ENCODE measurements around the gene MPDZ.
A peak's percentile ranks its signal among the peaks of the same experiment; 100 is the strongest.

Gene MPDZ

GRCh38 chr9:13142776-13143175, 136.7 kb downstream of the MPDZ start:
- H4K91ac ChIP-seq (ENCODE audit: low read depth, low read length, poor library complexity), result no peak overlapping the region
- H2BK5ac ChIP-seq (ENCODE audit: low read length), result no peak overlapping the region
- H3K4me2 ChIP-seq (ENCODE audit: insufficient read depth, low read length, poor library complexity, severe bottlenecking), result no peak overlapping the region
- no peak overlapping the region for H3K4me3 ChIP-seq (ENCODE audit: low read length in 2 of 2)
- H2BK12ac ChIP-seq (ENCODE audit: low read length), result no peak overlapping the region
- no peak overlapping the region for H4K8ac ChIP-seq (ENCODE audit: low read depth, low read length)
- H3K4ac ChIP-seq (ENCODE audit: low read length), result no peak overlapping the region
- H3K14ac ChIP-seq (ENCODE audit: low read length), result no peak overlapping the region
- H2BK15ac ChIP-seq (ENCODE audit: low read length), result no peak overlapping the region
- no peak overlapping the region for H2AFZ ChIP-seq (ENCODE audit: low read length)
- peaks cover 6 to 39% of the 10 kb centered on the region in 2 donors for H3K4me1 ChIP-seq (ENCODE audit: control insufficient read depth in 2 of 2, insufficient read depth in 1 of 2, low read depth in 1 of 2, low read length in 2 of 2)
- H3K18ac ChIP-seq (ENCODE audit: low read length), result no peak overlapping the region
- H2BK120ac ChIP-seq (ENCODE audit: low read depth, low read length), result no peak overlapping the region
- no peaks in the 10 kb centered on the region for H3K9me3 ChIP-seq (replicated peaks in 1 of 2; ENCODE audit: control insufficient read depth in 2 of 2, insufficient read depth in 1 of 2, low read depth in 1 of 2, low read length in 2 of 2)
- no peak overlapping the region for H2AK5ac ChIP-seq (ENCODE audit: low read depth, low read length)
- no peaks in the 10 kb centered on the region for H3K79me1 ChIP-seq (ENCODE audit: low read depth, low read length)
- H3K36me3 ChIP-seq (replicated peaks in 1 of 2; ENCODE audit: control insufficient read depth in 2 of 2, insufficient read depth in 2 of 2, low read length in 2 of 2), result peaks cover 0 to 39% of the 10 kb centered on the region in 2 donors
- no peak overlapping the region for H3K9ac ChIP-seq (ENCODE audit: low read depth, low read length, poor library complexity)
- no peak overlapping the region for H3K27ac ChIP-seq (replicated peaks; ENCODE audit: low read length)
- H3K27me3 ChIP-seq (ENCODE audit: control insufficient read depth in 3 of 3, insufficient read depth in 3 of 3, low read depth in 1 of 3, low read length in 3 of 3), result no peaks in the 10 kb centered on the region
- DNase-seq (ENCODE audit: low spot score), result no peak
- WGBS, 2 donors (ENCODE audit: extremely low coverage in 2 of 2, insufficient read length in 2 of 2, insufficient replicate concordance in 1 of 2), result no CpG with 5 or more reads among the region's 3 CpGs
- H3K23ac ChIP-seq (ENCODE audit: low read depth, low read length, poor library complexity), result no peak overlapping the region

- H3K4me2 ChIP-seq (ENCODE audit: insufficient read depth, low read length, poor library complexity, severe bottlenecking), result no peak overlapping the region
- WGBS, 2 donors (ENCODE audit: extremely low coverage in 2 of 2, insufficient read length in 2 of 2, insufficient replicate concordance in 1 of 2), result no CpG with 5 or more reads among the region's 5 CpGs
- no peaks in the 10 kb centered on the region for H3K79me1 ChIP-seq (ENCODE audit: low read depth, low read length)
- H3K27me3 ChIP-seq (ENCODE audit: control insufficient read depth in 3 of 3, insufficient read depth in 3 of 3, low read depth in 1 of 3, low read length in 3 of 3), result no peaks in the 10 kb centered on the region
- no peak for DNase-seq (ENCODE audit: low spot score)
- H2BK5ac ChIP-seq (ENCODE audit: low read length), result no peak overlapping the region
- no peak overlapping the region for H2AFZ ChIP-seq (ENCODE audit: low read length)
- peaks cover 6 to 39% of the 10 kb centered on the region in 2 donors for H3K4me1 ChIP-seq (ENCODE audit: control insufficient read depth in 2 of 2, insufficient read depth in 1 of 2, low read depth in 1 of 2, low read length in 2 of 2)
- no peak overlapping the region for H2AK5ac ChIP-seq (ENCODE audit: low read depth, low read length)
- no peak overlapping the region for H3K14ac ChIP-seq (ENCODE audit: low read length)
- no peak overlapping the region for H3K4ac ChIP-seq (ENCODE audit: low read length)
- H3K36me3 ChIP-seq (replicated peaks in 1 of 2; ENCODE audit: control insufficient read depth in 2 of 2, insufficient read depth in 2 of 2, low read length in 2 of 2), result peaks cover 5 to 39% of the 10 kb centered on the region in 2 donors
- no peak overlapping the region for H3K27ac ChIP-seq (replicated peaks; ENCODE audit: low read length)
- H2BK120ac ChIP-seq (ENCODE audit: low read depth, low read length), result no peak overlapping the region
- no peaks in the 10 kb centered on the region for H3K9me3 ChIP-seq (replicated peaks in 1 of 2; ENCODE audit: control insufficient read depth in 2 of 2, insufficient read depth in 1 of 2, low read depth in 1 of 2, low read length in 2 of 2)
- no peak overlapping the region for H3K9ac ChIP-seq (ENCODE audit: low read depth, low read length, poor library complexity)
- H2BK12ac ChIP-seq (ENCODE audit: low read length), result no peak overlapping the region
- no peak overlapping the region for H2BK15ac ChIP-seq (ENCODE audit: low read length)
- no peak overlapping the region for H3K18ac ChIP-seq (ENCODE audit: low read length)
- H3K23ac ChIP-seq (ENCODE audit: low read depth, low read length, poor library complexity), result no peak overlapping the region
- no peak overlapping the region for H4K8ac ChIP-seq (ENCODE audit: low read depth, low read length)
- no peak overlapping the region for H3K4me3 ChIP-seq (ENCODE audit: low read length in 2 of 2)
- no peak overlapping the region for H4K91ac ChIP-seq (ENCODE audit: low read depth, low read length, poor library complexity)
These were observed 137.9 kb downstream of the MPDZ start for GRCh38 chr9:13141629-13142028.

- DNase-seq (ENCODE audit: low spot score), result no peak
- Histone ChIP-seq H2BK12ac (ENCODE audit: low read length) (no peak overlapping the region), H2BK15ac (ENCODE audit: low read length) (no peak overlapping the region), H3K4me2 (ENCODE audit: insufficient read depth, low read length, poor library complexity, severe bottlenecking) (no peak overlapping the region), H3K36me3 (replicated peaks in 1 of 2; ENCODE audit: control insufficient read depth in 2 of 2, insufficient read depth in 2 of 2, low read length in 2 of 2) (peaks cover 5 to 39% of the 10 kb centered on the region in 2 donors), H3K4me1 (ENCODE audit: control insufficient read depth in 2 of 2, insufficient read depth in 1 of 2, low read depth in 1 of 2, low read length in 2 of 2) (peaks cover 6 to 39% of the 10 kb centered on the region in 2 donors), H2AK5ac (ENCODE audit: low read depth, low read length) (no peak overlapping the region), H3K27ac (replicated peaks; ENCODE audit: low read length) (no peak overlapping the region), H3K4me3 (ENCODE audit: low read length in 2 of 2) (no peak overlapping the region), H2BK120ac (ENCODE audit: low read depth, low read length) (no peak overlapping the region), H3K9me3 (replicated peaks in 1 of 2; ENCODE audit: control insufficient read depth in 2 of 2, insufficient read depth in 1 of 2, low read depth in 1 of 2, low read length in 2 of 2) (no peaks in the 10 kb centered on the region), H3K4ac (ENCODE audit: low read length) (no peak overlapping the region), H3K14ac (ENCODE audit: low read length) (no peak overlapping the region), H3K27me3 (ENCODE audit: control insufficient read depth in 3 of 3, insufficient read depth in 3 of 3, low read depth in 1 of 3, low read length in 3 of 3) (no peaks in the 10 kb centered on the region), H4K91ac (ENCODE audit: low read depth, low read length, poor library complexity) (no peak overlapping the region), H3K9ac (ENCODE audit: low read depth, low read length, poor library complexity) (no peak overlapping the region), H3K23ac (ENCODE audit: low read depth, low read length, poor library complexity) (no peak overlapping the region), H2AFZ (ENCODE audit: low read length) (no peak overlapping the region), H2BK5ac (ENCODE audit: low read length) (no peak overlapping the region), H4K8ac (ENCODE audit: low read depth, low read length) (no peak overlapping the region), H3K18ac (ENCODE audit: low read length) (no peak overlapping the region), H3K79me1 (ENCODE audit: low read depth, low read length) (no peaks in the 10 kb centered on the region)
- WGBS, 2 donors (ENCODE audit: extremely low coverage in 2 of 2, insufficient read length in 2 of 2, insufficient replicate concordance in 1 of 2), result no CpG with 5 or more reads among the region's 5 CpGs
These were observed 138.5 kb downstream of the MPDZ start for GRCh38 chr9:13140843-13141592.

GRCh38 chr9:13139641-13140171, 139.8 kb downstream of the MPDZ start:
- H3K23ac ChIP-seq (ENCODE audit: low read depth, low read length, poor library complexity), result no peak overlapping the region
- H3K79me1 ChIP-seq (ENCODE audit: low read depth, low read length), result no peaks in the 10 kb centered on the region
- H2BK12ac ChIP-seq (ENCODE audit: low read length), result no peak overlapping the region
- no peak overlapping the region for H2BK120ac ChIP-seq (ENCODE audit: low read depth, low read length)
- H2AFZ ChIP-seq (ENCODE audit: low read length), result peak overlapping the region; percentile 59
- H4K8ac ChIP-seq (ENCODE audit: low read depth, low read length), result no peak overlapping the region
- H3K18ac ChIP-seq (ENCODE audit: low read length), result no peak overlapping the region
- H2BK5ac ChIP-seq (ENCODE audit: low read length), result no peak overlapping the region
- H3K27ac ChIP-seq (replicated peaks; ENCODE audit: low read length), result peak overlapping the region; percentile 73
- H3K4me3 ChIP-seq (ENCODE audit: low read length in 2 of 2), result no peak overlapping the region
- H3K9ac ChIP-seq (ENCODE audit: low read depth, low read length, poor library complexity), result no peak overlapping the region
- peaks cover 8 to 50% of the 10 kb centered on the region in 2 donors for H3K36me3 ChIP-seq (replicated peaks in 1 of 2; ENCODE audit: control insufficient read depth in 2 of 2, insufficient read depth in 2 of 2, low read length in 2 of 2)
- no peak overlapping the region for H4K91ac ChIP-seq (ENCODE audit: low read depth, low read length, poor library complexity)
- no peak overlapping the region for H3K14ac ChIP-seq (ENCODE audit: low read length)
- peaks cover 6 to 34% of the 10 kb centered on the region in 2 donors for H3K4me1 ChIP-seq (ENCODE audit: control insufficient read depth in 2 of 2, insufficient read depth in 1 of 2, low read depth in 1 of 2, low read length in 2 of 2)
- no CpG with 5 or more reads among the region's 2 CpGs for WGBS, 2 donors (ENCODE audit: extremely low coverage in 2 of 2, insufficient read length in 2 of 2, insufficient replicate concordance in 1 of 2)
- H3K4ac ChIP-seq (ENCODE audit: low read length), result no peak overlapping the region
- H2AK5ac ChIP-seq (ENCODE audit: low read depth, low read length), result no peak overlapping the region
- no peaks in the 10 kb centered on the region for H3K27me3 ChIP-seq (ENCODE audit: control insufficient read depth in 3 of 3, insufficient read depth in 3 of 3, low read depth in 1 of 3, low read length in 3 of 3)
- H3K9me3 ChIP-seq (replicated peaks in 1 of 2; ENCODE audit: control insufficient read depth in 2 of 2, insufficient read depth in 1 of 2, low read depth in 1 of 2, low read length in 2 of 2), result no peaks in the 10 kb centered on the region
- no peak overlapping the region for H3K4me2 ChIP-seq (ENCODE audit: insufficient read depth, low read length, poor library complexity, severe bottlenecking)
- DNase-seq (ENCODE audit: low spot score), result peak; percentile 26
- H2BK15ac ChIP-seq (ENCODE audit: low read length), result no peak overlapping the region

Data from neuronal stem cell (in vitro differentiated cells).